ENCODE results near the gene RPP14.

DNA sequence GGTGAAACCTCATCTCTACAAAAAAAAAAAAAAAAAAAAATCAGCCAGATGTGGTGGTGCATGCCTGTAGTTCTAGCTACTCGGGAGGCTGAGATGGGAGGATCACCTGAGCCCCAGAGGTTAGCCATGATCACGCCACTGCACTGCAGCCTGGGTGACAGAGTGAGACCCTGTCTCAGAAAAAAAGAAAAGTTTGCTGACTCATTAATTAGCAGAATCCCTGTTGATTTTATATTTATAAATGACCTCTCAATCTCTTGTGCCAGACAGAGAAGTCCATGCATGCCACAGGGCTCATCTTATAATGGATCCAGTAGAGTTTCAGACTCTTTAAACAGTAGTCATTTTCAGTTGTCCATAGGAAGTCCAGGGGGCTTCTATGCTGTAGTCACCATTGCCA lies 35.6 kb upstream of the RPP14 start:
- TF ChIP-seq, protein P1, sequence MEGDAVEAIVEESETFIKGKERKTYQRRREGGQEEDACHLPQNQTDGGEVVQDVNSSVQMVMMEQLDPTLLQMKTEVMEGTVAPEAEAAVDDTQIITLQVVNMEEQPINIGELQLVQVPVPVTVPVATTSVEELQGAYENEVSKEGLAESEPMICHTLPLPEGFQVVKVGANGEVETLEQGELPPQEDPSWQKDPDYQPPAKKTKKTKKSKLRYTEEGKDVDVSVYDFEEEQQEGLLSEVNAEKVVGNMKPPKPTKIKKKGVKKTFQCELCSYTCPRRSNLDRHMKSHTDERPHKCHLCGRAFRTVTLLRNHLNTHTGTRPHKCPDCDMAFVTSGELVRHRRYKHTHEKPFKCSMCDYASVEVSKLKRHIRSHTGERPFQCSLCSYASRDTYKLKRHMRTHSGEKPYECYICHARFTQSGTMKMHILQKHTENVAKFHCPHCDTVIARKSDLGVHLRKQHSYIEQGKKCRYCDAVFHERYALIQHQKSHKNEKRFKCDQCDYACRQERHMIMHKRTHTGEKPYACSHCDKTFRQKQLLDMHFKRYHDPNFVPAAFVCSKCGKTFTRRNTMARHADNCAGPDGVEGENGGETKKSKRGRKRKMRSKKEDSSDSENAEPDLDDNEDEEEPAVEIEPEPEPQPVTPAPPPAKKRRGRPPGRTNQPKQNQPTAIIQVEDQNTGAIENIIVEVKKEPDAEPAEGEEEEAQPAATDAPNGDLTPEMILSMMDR (IDR thresholded peaks at IDR 0.05; ENCODE audit: low read length): no peak
- TF ChIP-seq EZH2phosphoT487 (IDR thresholded peaks at IDR 0.05; ENCODE audit: low read length): no peak
